ENCODE measurements around the gene GDPD1. TPM values are rescaled to one million over a fixed set of nuclear protein-coding genes. Genes with fewer than 3 reads are reported as not detected.

Gene GDPD1
- total RNA-seq, 1 donor from 2014 or later = 3.2 TPM

DNA sequence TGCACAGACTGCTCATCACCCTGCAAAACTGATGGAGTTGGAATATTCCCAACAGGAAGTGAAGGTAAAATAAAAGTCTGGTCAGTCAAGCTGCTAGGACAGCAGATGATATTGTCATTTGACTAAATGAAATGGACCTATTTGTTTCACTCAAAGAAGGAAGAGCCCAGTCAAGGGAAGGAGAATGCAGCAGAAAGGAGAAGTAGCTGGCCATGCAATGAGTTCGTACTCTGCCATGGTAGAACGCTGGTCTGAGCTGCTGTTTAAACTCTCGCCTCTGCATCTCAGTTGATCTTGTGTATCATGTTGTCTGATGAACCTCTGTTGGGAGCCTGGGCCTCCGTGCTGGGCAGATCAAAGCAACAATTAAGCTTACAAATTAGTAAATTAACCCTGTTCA, 95.6 kb downstream of the GDPD1 start:
- DNase-seq (ENCODE audit: low read depth, low spot score) = no peak

Other genes starting within 250 kb of the GDPD1 start
- 58.8 and 80.2 TPM in 2 replicates for gene TRIM37, start 113.6 kb upstream of the GDPD1 start, total RNA-seq
- gene SKA2, start 65.3 kb upstream of the GDPD1 start, total RNA-seq = 50.2 and 83.2 TPM in 2 replicates
- gene PRR11, start 64.8 kb upstream of the GDPD1 start, total RNA-seq = 13.3 and 19.4 TPM in 2 replicates
- gene SMG8, start 10.5 kb upstream of the GDPD1 start, total RNA-seq = 29.1 and 34.9 TPM in 2 replicates
- gene YPEL2, start 111.1 kb downstream of the GDPD1 start, total RNA-seq = 29.9 and 78.8 TPM in 2 replicates

Measured in pulmonary artery endothelial cell (primary cell).